ENCODE results near the gene KRTAP3-3. TPM values are rescaled to one million over a fixed set of nuclear protein-coding genes. Genes with fewer than 3 reads are reported as not detected.

Gene KRTAP3-3
- total RNA-seq, 1 donor, result not detected

GRCh38 chr17:40952661-40953060, 41.3 kb downstream of the KRTAP3-3 start:
- peak; percentile 77 for DNase-seq (ENCODE audit: low read depth)
- TF ChIP-seq, protein P1, sequence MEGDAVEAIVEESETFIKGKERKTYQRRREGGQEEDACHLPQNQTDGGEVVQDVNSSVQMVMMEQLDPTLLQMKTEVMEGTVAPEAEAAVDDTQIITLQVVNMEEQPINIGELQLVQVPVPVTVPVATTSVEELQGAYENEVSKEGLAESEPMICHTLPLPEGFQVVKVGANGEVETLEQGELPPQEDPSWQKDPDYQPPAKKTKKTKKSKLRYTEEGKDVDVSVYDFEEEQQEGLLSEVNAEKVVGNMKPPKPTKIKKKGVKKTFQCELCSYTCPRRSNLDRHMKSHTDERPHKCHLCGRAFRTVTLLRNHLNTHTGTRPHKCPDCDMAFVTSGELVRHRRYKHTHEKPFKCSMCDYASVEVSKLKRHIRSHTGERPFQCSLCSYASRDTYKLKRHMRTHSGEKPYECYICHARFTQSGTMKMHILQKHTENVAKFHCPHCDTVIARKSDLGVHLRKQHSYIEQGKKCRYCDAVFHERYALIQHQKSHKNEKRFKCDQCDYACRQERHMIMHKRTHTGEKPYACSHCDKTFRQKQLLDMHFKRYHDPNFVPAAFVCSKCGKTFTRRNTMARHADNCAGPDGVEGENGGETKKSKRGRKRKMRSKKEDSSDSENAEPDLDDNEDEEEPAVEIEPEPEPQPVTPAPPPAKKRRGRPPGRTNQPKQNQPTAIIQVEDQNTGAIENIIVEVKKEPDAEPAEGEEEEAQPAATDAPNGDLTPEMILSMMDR (IDR thresholded peaks at IDR 0.05; ENCODE audit: insufficient read depth, low read depth, low read length), result no peak
- H3K4me3 ChIP-seq (ENCODE audit: low read depth, low read length), result no peak overlapping the region

- H3K4me3 ChIP-seq (ENCODE audit: low read depth, low read length), result no peak overlapping the region
- no peak for DNase-seq (ENCODE audit: low read depth)
Measured at GRCh38 chr17:40952154-40952553, 41.8 kb downstream of the KRTAP3-3 start.

GRCh38 chr17:40951011-40951622, 42.8 kb downstream of the KRTAP3-3 start:
- no peak overlapping the region for H3K4me3 ChIP-seq (ENCODE audit: low read depth, low read length)
- no peak for DNase-seq (ENCODE audit: low read depth)
- TF ChIP-seq, protein P1 (IDR thresholded peaks at IDR 0.05; ENCODE audit: insufficient read depth, low read depth, low read length), result no peak

More at GRCh38 chr17:40952154-40952553, 41.8 kb downstream of the KRTAP3-3 start:
- TF ChIP-seq, protein P1 (IDR thresholded peaks at IDR 0.05; ENCODE audit: insufficient read depth, low read depth, low read length), result no peak

GRCh38 chr17:40950176-40950575, 43.8 kb downstream of the KRTAP3-3 start:
- TF ChIP-seq, protein P1 (IDR thresholded peaks at IDR 0.05; ENCODE audit: insufficient read depth, low read depth, low read length), result no peak
- H3K4me3 ChIP-seq (ENCODE audit: low read depth, low read length), result no peak overlapping the region
- no peak for DNase-seq (ENCODE audit: low read depth)

DNA sequence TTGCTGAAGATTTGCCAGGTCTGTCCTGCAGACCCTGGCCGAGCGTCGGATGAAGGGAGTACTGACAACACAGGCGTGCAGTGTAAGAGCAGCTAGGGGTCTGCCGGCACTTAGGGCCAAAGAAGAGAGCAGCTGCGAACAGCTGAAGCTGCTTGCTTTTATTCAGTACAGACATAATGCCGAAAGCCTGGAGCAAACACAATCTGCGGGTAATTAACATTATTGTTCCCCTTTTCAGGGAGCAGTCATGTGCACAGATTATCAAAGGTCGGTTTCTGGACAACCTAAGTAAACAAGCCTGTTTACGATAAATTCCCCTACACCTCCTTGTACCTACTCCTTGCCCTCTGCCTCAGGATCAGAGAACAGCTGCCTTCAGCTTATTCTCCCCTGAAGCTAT, 44.5 kb downstream of the KRTAP3-3 start:
- no peak overlapping the region for H3K4me3 ChIP-seq (ENCODE audit: low read depth, low read length)
- TF ChIP-seq, protein P1 (IDR thresholded peaks at IDR 0.05; ENCODE audit: insufficient read depth, low read depth, low read length), result no peak
- DNase-seq (ENCODE audit: low read depth), result no peak

DNA sequence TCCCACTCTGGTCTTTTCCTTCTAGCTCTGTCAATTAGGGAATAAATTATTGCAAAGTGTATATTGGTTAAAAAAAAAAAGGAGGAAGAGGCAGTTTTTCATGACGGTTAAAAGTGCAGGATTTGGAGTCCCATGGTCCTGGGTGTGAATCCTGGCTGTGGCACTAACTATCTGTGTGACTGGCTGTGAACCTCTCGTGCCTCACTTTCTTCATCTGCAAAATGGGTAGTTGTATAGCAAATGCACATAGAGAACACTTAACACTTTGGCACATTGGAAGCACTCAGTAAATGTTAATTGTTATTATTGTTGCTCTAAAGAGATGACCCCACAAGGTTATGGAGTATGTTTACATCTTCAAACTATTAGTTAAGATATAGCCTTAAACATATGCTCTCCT, 46.0 kb downstream of the KRTAP3-3 start:
- DNase-seq (ENCODE audit: low read depth), result no peak
- TF ChIP-seq, protein P1 (IDR thresholded peaks at IDR 0.05; ENCODE audit: insufficient read depth, low read depth, low read length), result no peak
- H3K4me3 ChIP-seq (ENCODE audit: low read depth, low read length), result no peak overlapping the region

- TF ChIP-seq, protein P1 (IDR thresholded peaks at IDR 0.05; ENCODE audit: insufficient read depth, low read depth, low read length), result no peak
- no peak for DNase-seq (ENCODE audit: low read depth)
- no peak overlapping the region for H3K4me3 ChIP-seq (ENCODE audit: low read depth, low read length)
Measured at GRCh38 chr17:40945414-40945813, 48.5 kb downstream of the KRTAP3-3 start.
